ENCODE data around the gene RBM47. TPM values are rescaled to one million over a fixed set of nuclear protein-coding genes. Genes with fewer than 3 reads are reported as not detected.
A peak's percentile ranks its signal among the peaks of the same experiment; 100 is the strongest.

RBM47 gene
- total RNA-seq, 1 experiment from 2014 or later = 70.3 TPM

DNA sequence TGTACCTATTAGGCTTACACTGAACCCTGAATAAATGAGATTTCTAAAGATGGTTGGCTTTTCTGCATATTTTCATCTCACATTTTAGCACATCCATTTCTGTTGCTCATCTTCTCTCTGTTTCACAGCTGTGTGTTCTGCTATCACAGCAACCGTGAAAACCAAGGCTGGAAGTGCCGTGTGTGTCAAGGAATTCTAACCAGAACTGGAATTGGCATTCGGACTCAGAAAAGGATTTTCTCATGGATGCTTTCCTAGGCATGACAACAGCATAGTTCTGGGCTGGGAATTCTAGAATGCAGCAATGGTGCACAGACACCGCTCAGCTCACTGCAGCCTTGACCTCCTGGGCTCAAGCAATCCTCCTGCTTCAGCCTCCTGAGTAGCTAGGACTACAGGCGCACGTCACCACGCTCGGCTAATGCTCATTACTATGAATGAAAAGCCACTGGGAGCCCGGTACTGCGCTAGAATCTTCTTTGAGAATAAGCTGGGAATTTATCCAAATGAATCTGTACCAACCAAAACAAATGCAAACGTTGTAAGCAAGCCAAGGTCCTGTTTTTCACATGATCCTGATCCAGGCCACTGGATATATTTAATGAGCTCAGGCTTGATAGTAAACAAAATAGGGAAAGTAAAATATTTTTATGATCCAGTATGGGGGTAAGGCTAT lies 105.2 kb downstream of the RBM47 start:
- no peaks in the 10 kb centered on the region for H3K79me2 ChIP-seq (ENCODE audit: insufficient read depth, low read length)
- peak overlapping the region in 2 of 3 experiments; percentile 33 to 97; a peak in 4 of 7 replicates for H3K27ac Mint-ChIP-seq
- no peak overlapping the region for H4K5ac ChIP-seq (ENCODE audit: insufficient read length, low read depth, low read length)
- H2BK5ac ChIP-seq (ENCODE audit: insufficient read length, low read length) = no peak overlapping the region
- DNase-seq = no peak
- no peak overlapping the region for H3K14ac ChIP-seq (ENCODE audit: insufficient read depth, low read length)
- no peak overlapping the region for H2BK20ac ChIP-seq (ENCODE audit: low read depth, low read length, poor library complexity, severe bottlenecking)
- no peaks in the 10 kb centered on the region for H3K9me3 ChIP-seq (ENCODE audit: control insufficient read depth, low read depth, low read length)
- H3K4ac ChIP-seq (ENCODE audit: low read depth, low read length) = no peak overlapping the region
- H4K91ac ChIP-seq (ENCODE audit: insufficient read length, low read depth, low read length) = no peak overlapping the region
- H2AK5ac ChIP-seq (ENCODE audit: insufficient read length, low read length) = no peak overlapping the region
- TF ChIP-seq, protein P1, sequence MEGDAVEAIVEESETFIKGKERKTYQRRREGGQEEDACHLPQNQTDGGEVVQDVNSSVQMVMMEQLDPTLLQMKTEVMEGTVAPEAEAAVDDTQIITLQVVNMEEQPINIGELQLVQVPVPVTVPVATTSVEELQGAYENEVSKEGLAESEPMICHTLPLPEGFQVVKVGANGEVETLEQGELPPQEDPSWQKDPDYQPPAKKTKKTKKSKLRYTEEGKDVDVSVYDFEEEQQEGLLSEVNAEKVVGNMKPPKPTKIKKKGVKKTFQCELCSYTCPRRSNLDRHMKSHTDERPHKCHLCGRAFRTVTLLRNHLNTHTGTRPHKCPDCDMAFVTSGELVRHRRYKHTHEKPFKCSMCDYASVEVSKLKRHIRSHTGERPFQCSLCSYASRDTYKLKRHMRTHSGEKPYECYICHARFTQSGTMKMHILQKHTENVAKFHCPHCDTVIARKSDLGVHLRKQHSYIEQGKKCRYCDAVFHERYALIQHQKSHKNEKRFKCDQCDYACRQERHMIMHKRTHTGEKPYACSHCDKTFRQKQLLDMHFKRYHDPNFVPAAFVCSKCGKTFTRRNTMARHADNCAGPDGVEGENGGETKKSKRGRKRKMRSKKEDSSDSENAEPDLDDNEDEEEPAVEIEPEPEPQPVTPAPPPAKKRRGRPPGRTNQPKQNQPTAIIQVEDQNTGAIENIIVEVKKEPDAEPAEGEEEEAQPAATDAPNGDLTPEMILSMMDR (conservative IDR thresholded peaks at IDR 0.05) = no peak
- H3K4me1 Mint-ChIP-seq = peaks cover 15 to 16% of the 10 kb centered on the region in 2 experiments
- peaks cover 2% of the 10 kb centered on the region; the same call in 1 of the 2 replicates for H3K4me1 ChIP-seq (ENCODE audit: insufficient read depth, low read length)
- no peak overlapping the region for H2BK120ac ChIP-seq (ENCODE audit: low read depth, low read length, poor library complexity, severe bottlenecking)
- no peak overlapping the region for H3K23ac ChIP-seq (ENCODE audit: insufficient read length, low read depth, low read length)
- no CpG with 5 or more reads among the region's 11 CpGs for WGBS (ENCODE audit: extremely low coverage, insufficient read length, low lambda C conversion rate)
- no peaks in the 10 kb centered on the region for H3K27me3 Mint-ChIP-seq (ENCODE audit: low read depth)
- no peak overlapping the region for H4K8ac ChIP-seq (replicated peaks; ENCODE audit: insufficient read length, low read depth, low read length)
- no peak overlapping the region for H3K27ac ChIP-seq (ENCODE audit: insufficient read length, low read depth, low read length)
- H2BK12ac ChIP-seq (ENCODE audit: insufficient read length, low read depth, low read length) = no peak overlapping the region
- no peaks in the 10 kb centered on the region for H3K79me1 ChIP-seq (ENCODE audit: insufficient read depth, low read depth, low read length, poor library complexity, severe bottlenecking)
- peaks cover 0 to 6% (median 5%) of the 10 kb centered on the region in 3 experiments; a peak in 3 of 7 replicates for H3K36me3 Mint-ChIP-seq (ENCODE audit: insufficient read depth in 1 of 3, low read depth in 3 of 3)
- H3K4me3 Mint-ChIP-seq = no peak overlapping the region
- no peak overlapping the region for H2AFZ ChIP-seq (ENCODE audit: low read length)
- H3K4me2 ChIP-seq (ENCODE audit: insufficient read depth, insufficient read length, low read length) = no peak overlapping the region
- no peaks in the 10 kb centered on the region for H3K27me3 ChIP-seq (ENCODE audit: insufficient read depth, low read length)
- no peak overlapping the region for H3K9ac ChIP-seq (ENCODE audit: extremely low read depth, insufficient read length, low read length)
- H3K56ac ChIP-seq (ENCODE audit: insufficient read length, low read depth, low read length) = no peak overlapping the region
- H3K23me2 ChIP-seq (ENCODE audit: insufficient read length, low read depth, low read length, poor library complexity, severe bottlenecking) = no peaks in the 10 kb centered on the region
- no peak overlapping the region for H3T11ph ChIP-seq (ENCODE audit: low read length)
- no peak overlapping the region for H3K18ac ChIP-seq (ENCODE audit: insufficient read length, low read depth, low read length)
- no peaks in the 10 kb centered on the region for H4K20me1 ChIP-seq (ENCODE audit: control insufficient read depth, insufficient read depth, insufficient read length)
- no peak overlapping the region for H2BK15ac ChIP-seq (ENCODE audit: low read depth, low read length)
- no peaks in the 10 kb centered on the region for H3K9me3 Mint-ChIP-seq

All from H9 (cell line).